GM18505 (cell line): ENCODE data around the gene GTF2E1.
"Not testable (repeated sequence)": the region's sequence is repeated elsewhere in the genome, so short reads cannot be mapped to it uniquely, and the experiment has no call there.

ENCODE experiments used
- ATAC-seq: cut with Tn5 transposase; IDR thresholded peaks from one replicate; pipeline ENCODE4 v1.9.1; 2021; ENCODE audit not compliant: unreplicated experiment
- POLR2A ChIP-seq: IDR thresholded peaks from 4 replicates; pipeline ENCODE4 v1.6.1; 2011; ENCODE audit warnings: borderline replicate concordance; ENCODE audit not compliant: insufficient read depth, insufficient read length; ENCODE audit errors: extremely low read depth

Gene GTF2E1

GRCh38 chr3:120741320-120741719 lies 1.2 kb upstream of the GTF2E1 start:
- ATAC-seq: no peak

GRCh38 chr3:120741837-120742197 lies 727 bp upstream of the GTF2E1 start:
- no peak for TF ChIP-seq POLR2A
- ATAC-seq: no peak

More at GRCh38 chr3:120741320-120741719, 1.2 kb upstream of the GTF2E1 start:
- TF ChIP-seq POLR2A: no peak

- peak; percentile 17 for ATAC-seq
- TF ChIP-seq POLR2A: no peak
Observed at GRCh38 chr3:120742849-120743365, 363 bp downstream of the GTF2E1 start.

DNA sequence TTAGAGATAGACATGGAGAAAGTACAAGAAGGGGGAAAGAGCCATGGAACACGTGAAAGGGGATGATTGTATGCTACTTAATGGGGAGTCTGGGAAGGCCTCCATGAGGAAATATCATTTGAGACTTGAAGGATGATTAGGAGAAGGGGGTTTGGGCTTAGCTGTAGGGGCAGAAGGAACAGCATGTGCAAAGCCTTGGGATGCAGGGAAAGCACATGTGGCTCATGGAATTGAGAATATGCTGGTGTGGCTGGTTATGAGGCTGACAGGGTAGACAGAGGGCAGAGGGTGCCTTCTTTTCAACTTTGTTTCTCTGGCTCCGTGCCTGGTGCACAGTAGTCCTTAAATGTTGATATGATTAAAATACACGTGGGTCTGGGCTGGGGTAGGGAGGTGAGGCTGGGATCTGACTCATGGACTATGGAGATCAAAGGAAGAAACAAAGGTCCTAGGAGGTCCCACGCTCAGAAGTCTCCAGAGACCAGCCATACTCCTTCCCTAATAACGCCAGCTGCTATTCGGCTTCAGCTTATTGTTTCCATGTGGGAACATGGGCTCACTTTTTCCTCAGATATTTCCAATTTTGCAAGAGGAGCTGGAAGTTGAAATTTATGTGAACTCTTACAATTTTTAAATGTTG lies 1.1 kb downstream of the GTF2E1 start:
- no peak for ATAC-seq
- TF ChIP-seq POLR2A: no peak

- TF ChIP-seq POLR2A: no peak
- ATAC-seq: no peak
Observed at GRCh38 chr3:120745466-120745865, 2.9 kb downstream of the GTF2E1 start.

GRCh38 chr3:120749843-120750242 lies 7.3 kb downstream of the GTF2E1 start:
- no peak for ATAC-seq
- no peak for TF ChIP-seq POLR2A

- ATAC-seq: no peak
- TF ChIP-seq POLR2A: no peak
Observed at GRCh38 chr3:120752230-120752629, 9.7 kb downstream of the GTF2E1 start.

GRCh38 chr3:120752865-120753264 lies 10.3 kb downstream of the GTF2E1 start:
- no peak for TF ChIP-seq POLR2A
- ATAC-seq: no peak

GRCh38 chr3:120753810-120754209 lies 11.3 kb downstream of the GTF2E1 start:
- no peak for TF ChIP-seq POLR2A
- no peak for ATAC-seq

DNA sequence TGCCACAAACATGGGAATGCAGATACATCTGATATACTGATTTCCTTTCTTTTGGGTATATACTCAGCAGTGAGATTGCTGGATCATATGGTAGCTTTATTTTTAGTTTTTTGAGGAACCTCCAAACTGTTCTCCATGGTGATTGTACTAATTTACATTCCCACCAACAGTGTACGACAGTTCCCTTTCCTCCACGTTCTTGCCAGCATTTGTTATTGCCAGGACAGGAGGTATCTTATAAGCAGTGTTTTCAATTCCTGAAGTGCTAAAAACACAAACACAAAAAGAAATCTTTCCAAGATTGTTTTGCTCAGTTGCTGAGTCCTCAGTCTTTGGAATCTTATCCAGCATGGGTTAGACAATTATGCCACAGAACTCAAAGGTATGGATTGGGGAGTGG lies 13.5 kb downstream of the GTF2E1 start:
- ATAC-seq: no peak
- TF ChIP-seq POLR2A: no peak

- not testable (repeated sequence) for ATAC-seq
Observed at GRCh38 chr3:120758551-120758950, 16.0 kb downstream of the GTF2E1 start.

- TF ChIP-seq POLR2A: no peak
- no peak for ATAC-seq
Observed at GRCh38 chr3:120762615-120763014, 20.1 kb downstream of the GTF2E1 start.

DNA sequence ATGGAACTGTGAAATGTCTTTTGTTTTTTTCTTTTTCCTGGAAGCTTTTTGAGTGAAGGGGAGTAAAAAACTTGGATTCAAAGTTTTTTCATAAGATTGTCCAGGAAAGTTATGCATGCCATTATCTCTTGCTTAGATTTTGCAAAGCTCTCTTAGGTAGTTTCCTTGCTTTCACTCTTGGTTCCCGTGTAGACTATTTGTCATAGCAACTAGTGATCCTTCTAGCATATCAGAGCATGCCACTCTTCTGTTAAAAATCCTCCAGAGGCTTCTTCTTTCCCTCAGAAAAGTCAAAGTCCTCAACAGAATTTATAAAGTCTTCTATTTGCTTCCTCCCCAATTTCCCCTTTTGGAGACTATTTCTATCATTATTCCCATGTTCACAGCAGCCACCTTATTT lies 21.1 kb downstream of the GTF2E1 start:
- no peak for TF ChIP-seq POLR2A
- peak; percentile 79 for ATAC-seq

DNA sequence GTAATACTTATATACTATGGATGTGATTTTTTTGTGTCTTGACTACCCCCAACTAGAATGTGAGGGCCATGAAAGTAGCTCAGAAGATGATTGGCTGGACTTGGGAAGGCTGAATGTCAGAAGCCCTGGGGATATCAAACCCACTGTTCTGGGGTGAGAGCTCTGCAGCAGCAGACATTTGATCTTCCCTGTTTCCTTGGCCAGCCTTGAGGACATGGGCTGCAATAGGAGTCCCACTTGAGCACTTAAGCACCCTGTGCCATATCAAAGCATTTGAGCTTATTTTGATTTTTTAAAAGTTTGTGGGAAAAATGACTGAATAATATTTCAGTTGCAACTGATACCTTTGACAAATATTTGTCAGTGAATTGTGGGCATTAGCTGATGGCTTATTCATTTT lies 21.7 kb downstream of the GTF2E1 start:
- ATAC-seq: no peak
- TF ChIP-seq POLR2A: no peak
